Ascending aorta (tissue), 2 donors: ENCODE results near the gene MEST. TPM values are rescaled to one million over a fixed set of nuclear protein-coding genes. Genes with fewer than 3 reads are reported as not detected.
"Not testable (repeated sequence)": the region's sequence is repeated elsewhere in the genome, so short reads cannot be mapped to it uniquely, and the experiment has no call there.

Experiments used
- DNase-seq, 2 donors: peaks; one replicate each; pipeline ENCODE4 v3.0.0-alpha.2; 2019; ENCODE audit warnings: low spot score in 2 of 2
- H3K27ac ChIP-seq, 2 donors: fragments of 200-600 bp; sonication (generic); one replicate each; pipeline ENCODE4 v1.5.1; 2016 to 2017; ENCODE audit warnings: mild to moderate bottlenecking in 1 of 2
- H3K27me3 ChIP-seq: fragments of 200-600 bp; sonication (generic); one replicate; pipeline ENCODE4 v1.5.1; 2017
- H3K36me3 ChIP-seq, 2 donors: fragments of 200-600 bp; sonication (generic); one replicate each; pipeline ENCODE4 v1.5.1; 2016
- H3K4me1 ChIP-seq, 2 donors: fragments of 200-600 bp; sonication (generic); one replicate each; pipeline ENCODE4 v1.5.1; 2016 to 2017; ENCODE audit warnings: mild to moderate bottlenecking in 1 of 2
- H3K4me3 ChIP-seq, 2 donors: fragments of 200-600 bp; sonication (generic); one replicate each; pipeline ENCODE4 v1.5.1; 2016 to 2017; ENCODE audit warnings: mild to moderate bottlenecking in 1 of 2
- H3K9me3 ChIP-seq, 2 donors: fragments of 200-600 bp; sonication (generic); one replicate each; pipeline ENCODE4 v1.5.1; 2016
- CTCF ChIP-seq, 3 experiments: fragments of 200-600 bp in 2 of 3; fragments of 450-650 bp in 1 of 3; sonication (generic) in 2 of 3; IDR thresholded peaks; one replicate each; pipeline ENCODE4 v1.5.1; 2016 to 2019; ENCODE audit warnings: antibody characterized with exemption in 3 of 3, mild to moderate bottlenecking in 1 of 3, moderate library complexity in 1 of 3
- intact Hi-C: fragments of 100-400 bp; cut with DNase I; formaldehyde crosslinking; loops from one replicate; pipeline ENCODE4 v1.15.1; 2023
- total RNA-seq: library from RNA; depleted of rRNA; stranded (reverse); fragments of >200 nt; gene quantifications from one replicate; pipeline ENCODE4 v1.1.0, GENCODE V29; 2016

MEST gene
- total RNA-seq, 1 donor from 2014 or later = 6.9 TPM

DNA sequence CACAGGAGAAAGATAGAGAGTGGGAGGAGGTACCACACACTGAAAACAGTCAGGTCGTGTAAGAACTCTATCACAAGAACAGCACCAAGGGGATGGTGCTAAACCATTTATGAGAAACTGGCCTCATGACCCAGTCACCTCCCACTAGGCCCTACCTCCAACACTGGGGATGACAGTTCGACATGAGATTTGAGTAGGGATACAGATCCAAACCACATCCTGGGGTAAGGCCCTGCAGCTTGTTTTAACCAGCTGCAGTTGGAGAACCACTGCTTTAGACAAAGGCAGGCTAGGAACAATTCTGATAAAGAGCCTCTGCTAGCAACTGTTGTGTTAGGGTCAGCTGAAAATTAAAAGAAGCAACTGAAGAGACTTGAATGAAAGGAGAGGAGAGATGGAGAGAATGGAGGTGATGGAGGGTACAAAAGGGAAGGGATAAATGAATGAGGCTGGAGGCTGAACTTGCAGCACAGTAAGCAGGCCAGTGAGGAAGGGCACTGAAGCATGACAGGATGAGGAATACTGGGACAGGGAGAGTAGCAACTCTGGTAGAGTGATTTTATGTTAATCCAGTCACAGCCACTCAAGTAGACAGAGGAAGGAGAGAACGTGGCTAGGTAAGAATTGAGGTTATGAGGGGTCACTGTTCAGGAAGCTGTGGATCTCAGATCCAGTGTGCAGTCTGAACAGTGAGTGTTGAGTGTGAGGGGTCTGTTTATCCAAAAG is 23.6 kb downstream of the MEST start:
- Histone ChIP-seq H3K36me3 (no peaks in the 10 kb centered on the region), H3K27me3 (no peaks in the 10 kb centered on the region), H3K4me1 (no peaks in the 10 kb centered on the region), H3K4me3 (no peak overlapping the region), H3K9me3 (no peaks in the 10 kb centered on the region), H3K27ac (no peak overlapping the region)
- intact Hi-C loops = no loop called here
- no peak for DNase-seq
- no peak for TF ChIP-seq CTCF (IDR thresholded peaks at IDR 0.05)

GRCh38 chr7:130521258-130521951 is 29.5 kb downstream of the MEST start:
- no peak for DNase-seq
- Histone ChIP-seq H3K27ac (no peak overlapping the region), H3K36me3 (peaks cover 0 to 8% of the 10 kb centered on the region in 2 donors), H3K27me3 (no peaks in the 10 kb centered on the region), H3K4me3 (no peak overlapping the region), H3K4me1 (no peaks in the 10 kb centered on the region), H3K9me3 (no peaks in the 10 kb centered on the region)
- intact Hi-C loops = no loop called here
- no peak for TF ChIP-seq CTCF (IDR thresholded peaks at IDR 0.05)

DNA sequence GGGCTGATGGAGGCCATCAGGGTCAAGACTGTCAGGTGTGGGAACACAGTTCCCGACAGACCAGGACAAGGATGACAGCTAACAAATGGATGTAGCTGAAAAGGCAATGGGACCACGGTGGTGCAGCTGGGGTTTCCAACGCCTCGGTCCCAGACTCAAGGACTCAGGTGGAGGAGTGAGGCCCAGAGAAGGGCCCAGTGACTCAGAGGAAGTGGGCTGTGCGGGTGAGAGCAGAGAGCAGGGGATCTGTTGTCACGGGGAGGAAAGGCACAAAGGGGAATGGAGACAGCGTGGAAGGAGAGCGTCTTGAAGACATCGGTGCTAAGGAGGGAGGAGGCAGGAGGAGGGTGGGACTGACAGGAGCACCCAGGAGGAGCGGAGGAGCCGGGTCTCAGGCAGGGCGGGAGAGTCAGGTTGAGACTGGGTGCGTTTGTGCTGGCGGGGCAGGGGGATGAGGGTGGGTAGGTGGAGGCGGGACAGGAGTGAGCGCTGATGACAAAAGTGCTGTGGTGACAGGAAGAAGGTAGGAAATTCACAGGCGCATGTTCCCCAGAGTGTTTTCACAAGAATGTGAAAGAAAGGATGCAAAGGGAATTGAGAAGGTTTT is 31.7 kb downstream of the MEST start:
- H3K4me1 ChIP-seq, H3K27me3 ChIP-seq, H3K4me3 ChIP-seq, intact Hi-C loops, H3K36me3 ChIP-seq, H3K9me3 ChIP-seq, DNase-seq, H3K27ac ChIP-seq: not testable (repeated sequence)

DNA sequence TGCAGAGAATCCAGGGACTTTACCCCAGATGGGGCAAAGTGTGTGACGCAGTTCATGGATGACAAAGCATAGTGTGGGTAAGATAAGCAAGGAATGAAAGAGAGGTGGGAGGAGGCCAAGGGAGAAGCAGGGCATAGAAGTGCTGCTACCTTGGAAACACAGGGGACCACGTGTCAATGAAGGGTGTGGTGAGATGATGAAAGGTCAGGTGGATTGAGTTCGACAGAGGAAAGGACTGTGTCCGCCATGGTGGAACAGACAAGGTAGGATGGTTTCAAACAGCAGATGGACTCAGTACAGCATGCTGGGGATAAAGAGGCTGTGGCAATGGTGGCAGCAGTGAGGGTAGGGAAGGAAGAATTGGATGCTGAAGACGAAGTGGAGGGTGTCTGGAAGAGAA is 32.7 kb downstream of the MEST start:
- intact Hi-C loops = no loop called here
- TF ChIP-seq CTCF (IDR thresholded peaks at IDR 0.05) = no peak
- no peak overlapping the region for H3K27ac ChIP-seq

DNA sequence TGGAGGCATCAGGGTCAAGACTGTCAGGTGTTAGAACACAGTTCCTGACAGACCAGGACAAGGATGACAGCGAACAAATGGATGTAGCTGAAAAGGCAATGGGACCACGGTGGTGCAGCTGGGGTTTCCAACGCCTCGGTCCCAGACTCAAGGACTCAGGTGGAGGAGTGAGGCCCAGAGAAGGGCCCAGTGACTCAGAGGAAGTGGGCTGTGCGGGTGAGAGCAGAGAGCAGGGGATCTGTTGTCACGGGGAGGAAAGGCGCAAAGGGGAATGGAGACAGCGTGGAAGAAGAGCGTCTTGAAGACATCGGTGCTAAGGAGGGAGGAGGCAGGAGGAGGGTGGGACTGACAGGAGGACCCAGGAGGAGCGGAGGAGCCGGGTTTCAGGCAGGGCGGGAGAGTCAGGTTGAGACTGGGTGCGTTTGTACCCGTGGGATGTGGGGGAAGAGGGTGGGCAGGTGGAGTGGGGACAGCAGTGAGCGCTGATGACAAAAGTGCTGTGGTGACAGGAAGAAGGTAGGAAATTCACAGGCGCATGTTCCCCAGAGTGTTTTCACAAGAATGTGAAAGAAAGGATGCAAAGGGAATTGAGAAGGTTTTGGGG is 36.0 kb downstream of the MEST start:
- H3K4me1 ChIP-seq, H3K27ac ChIP-seq, H3K9me3 ChIP-seq, intact Hi-C loops, DNase-seq, H3K4me3 ChIP-seq, H3K27me3 ChIP-seq: not testable (repeated sequence)
- peaks cover 7 to 14% of the 10 kb centered on the region in 2 donors for H3K36me3 ChIP-seq

More for the DNA sequence above, 32.7 kb downstream of the MEST start:
- Histone ChIP-seq H3K4me3 (no peak overlapping the region), H3K4me1 (no peaks in the 10 kb centered on the region), H3K9me3 (no peaks in the 10 kb centered on the region), H3K27me3 (no peaks in the 10 kb centered on the region), H3K36me3 (peaks cover 0 to 8% of the 10 kb centered on the region in 2 donors)
- DNase-seq = no peak

GRCh38 chr7:130529417-130529816 is 37.5 kb downstream of the MEST start:
- TF ChIP-seq CTCF (IDR thresholded peaks at IDR 0.05) = no peak
- Histone ChIP-seq H3K4me1 (no peaks in the 10 kb centered on the region), H3K27me3 (no peaks in the 10 kb centered on the region), H3K36me3 (peaks cover 7 to 14% of the 10 kb centered on the region in 2 donors), H3K9me3 (no peaks in the 10 kb centered on the region), H3K27ac (no peak overlapping the region), H3K4me3 (no peak overlapping the region)
- intact Hi-C loops = no loop called here
- DNase-seq = no peak

DNA sequence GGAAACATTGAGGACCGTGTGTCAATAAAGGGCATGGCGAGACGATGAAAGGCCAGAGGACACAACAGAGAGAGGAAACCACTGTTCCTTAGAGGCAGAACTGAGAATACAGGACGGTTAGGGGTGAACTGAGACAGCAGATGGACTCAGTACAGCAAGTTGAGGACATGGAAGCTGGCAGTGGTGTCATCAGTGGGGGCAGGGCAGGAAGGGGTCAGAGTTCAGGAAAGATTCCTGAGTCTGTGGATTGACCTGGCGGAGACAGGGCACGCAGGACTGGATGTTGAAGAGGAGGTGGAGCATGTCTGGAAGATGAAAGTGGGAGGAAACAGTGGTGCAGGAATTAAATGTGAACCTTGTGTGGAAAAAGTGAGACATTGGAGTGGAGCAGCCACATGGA is 46.0 kb downstream of the MEST start:
- H3K9me3 ChIP-seq, H3K4me3 ChIP-seq, intact Hi-C loops, H3K4me1 ChIP-seq, H3K27me3 ChIP-seq, H3K27ac ChIP-seq, DNase-seq, H3K36me3 ChIP-seq: not testable (repeated sequence)

DNA sequence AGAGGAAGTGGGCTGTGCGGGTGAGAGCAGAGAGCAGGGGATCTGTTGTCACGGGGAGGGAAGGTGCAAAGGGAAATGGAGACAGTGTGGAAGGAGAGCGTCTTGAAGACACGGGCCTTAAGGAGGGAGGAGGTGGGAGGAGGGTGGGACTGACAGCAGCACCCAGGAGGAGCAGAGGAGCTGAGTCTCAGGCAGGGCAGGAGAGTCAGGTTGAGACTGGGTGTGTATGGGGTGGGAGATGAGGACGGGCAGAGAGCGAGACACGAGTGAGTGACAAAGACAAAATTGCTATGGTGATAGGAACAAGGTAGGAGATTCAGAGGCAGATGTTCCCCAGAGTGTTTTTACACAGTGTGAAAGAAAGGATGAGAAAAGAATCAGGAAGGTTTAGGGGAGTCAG is 49.4 kb downstream of the MEST start:
- H3K9me3 ChIP-seq, H3K27me3 ChIP-seq, H3K36me3 ChIP-seq, intact Hi-C loops, H3K27ac ChIP-seq, DNase-seq, H3K4me3 ChIP-seq, H3K4me1 ChIP-seq: not testable (repeated sequence)

GRCh38 chr7:130542297-130542696 is 50.4 kb downstream of the MEST start:
- intact Hi-C loops, H3K27me3 ChIP-seq, H3K4me3 ChIP-seq, H3K36me3 ChIP-seq, H3K27ac ChIP-seq, H3K4me1 ChIP-seq, H3K9me3 ChIP-seq, DNase-seq: not testable (repeated sequence)
